Neural crest cell (in vitro differentiated cells): ENCODE data around the gene EXOC6B. TPM values are rescaled to one million over a fixed set of nuclear protein-coding genes. Genes with fewer than 3 reads are reported as not detected.
A peak's percentile ranks its signal among the peaks of the same experiment; 100 is the strongest.

Source experiments
- DNase-seq: peaks from one replicate; pipeline ENCODE4 v3.0.0; 2021; ENCODE audit warnings: low read depth, mixed read lengths, low spot score
- H3K27ac Mint-ChIP-seq: one replicate; pipeline ENCODE4 v1.8.0; 2021; ENCODE audit warnings: mild to moderate bottlenecking, mixed read lengths; ENCODE audit not compliant: unreplicated experiment
- H3K27me3 Mint-ChIP-seq: 2 replicates; pipeline ENCODE4 v1.8.0; 2021; ENCODE audit warnings: low read depth, mild to moderate bottlenecking, mixed read lengths
- H3K36me3 Mint-ChIP-seq: 2 replicates; pipeline ENCODE4 v1.8.0; 2021; ENCODE audit warnings: low read depth, mild to moderate bottlenecking, mixed read lengths
- H3K4me1 Mint-ChIP-seq: 2 replicates; pipeline ENCODE4 v1.8.0; 2021; ENCODE audit warnings: mixed read lengths
- H3K4me3 Mint-ChIP-seq: one replicate; pipeline ENCODE4 v1.8.0; 2021; ENCODE audit warnings: mild to moderate bottlenecking, mixed read lengths
- H3K9me3 Mint-ChIP-seq: 2 replicates; pipeline ENCODE4 v1.8.0; 2021; ENCODE audit warnings: mixed read lengths
- CTCF ChIP-seq: fragments of 200-600 bp; sonication (generic); conservative IDR thresholded peaks from 2 replicates; pipeline ENCODE4 v1.5.0; 2021; ENCODE audit warnings: antibody characterized with exemption, mild to moderate bottlenecking
- total RNA-seq: library from RNA; stranded (reverse); gene quantifications from 2 replicates; pipeline ENCODE4 v1.2.1, GENCODE V29; 2021

Gene EXOC6B
- total RNA-seq, 1 donor from 2014 or later: 28.2 TPM

GRCh38 chr2:72332720-72333119, 493.1 kb downstream of the EXOC6B start:
- Mint-ChIP-seq H3K4me1 (peaks cover 8% of the 10 kb centered on the region), H3K36me3 (no peaks in the 10 kb centered on the region), H3K4me3 (no peak overlapping the region), H3K27me3 (no peaks in the 10 kb centered on the region), H3K9me3 (peaks cover 4% of the 10 kb centered on the region), H3K27ac (no peak overlapping the region)
- no peak for DNase-seq
- no peak for TF ChIP-seq CTCF

GRCh38 chr2:72330652-72331051, 495.2 kb downstream of the EXOC6B start:
- TF ChIP-seq CTCF: no peak
- Mint-ChIP-seq H3K4me3 (no peak overlapping the region), H3K27ac (no peak overlapping the region), H3K36me3 (peaks cover 5% of the 10 kb centered on the region), H3K9me3 (peaks cover 8% of the 10 kb centered on the region), H3K27me3 (no peaks in the 10 kb centered on the region), H3K4me1 (peaks cover 8% of the 10 kb centered on the region)
- no peak for DNase-seq

- no peak for DNase-seq
- Mint-ChIP-seq H3K9me3 (peaks cover 14% of the 10 kb centered on the region), H3K36me3 (peaks cover 14% of the 10 kb centered on the region), H3K4me1 (no peaks in the 10 kb centered on the region), H3K27ac (no peak overlapping the region), H3K4me3 (no peak overlapping the region), H3K27me3 (no peaks in the 10 kb centered on the region)
- no peak for TF ChIP-seq CTCF
Measured at GRCh38 chr2:72326759-72327158, 499.1 kb downstream of the EXOC6B start.

GRCh38 chr2:72325592-72326422, 500.0 kb downstream of the EXOC6B start:
- Mint-ChIP-seq H3K4me1 (no peaks in the 10 kb centered on the region), H3K36me3 (peaks cover 14% of the 10 kb centered on the region), H3K4me3 (no peak overlapping the region), H3K27me3 (no peaks in the 10 kb centered on the region), H3K27ac (no peak overlapping the region), H3K9me3 (peaks cover 14% of the 10 kb centered on the region)
- DNase-seq: no peak
- TF ChIP-seq CTCF: peak; percentile 54

- H3K9me3 Mint-ChIP-seq: peaks cover 3% of the 10 kb centered on the region
Measured at GRCh38 chr2:72316774-72317173, 509.1 kb downstream of the EXOC6B start.

More at GRCh38 chr2:72316774-72317173, 509.1 kb downstream of the EXOC6B start:
- TF ChIP-seq CTCF: no peak
- Mint-ChIP-seq H3K36me3 (no peaks in the 10 kb centered on the region), H3K27me3 (no peaks in the 10 kb centered on the region), H3K4me3 (no peak overlapping the region), H3K27ac (no peak overlapping the region), H3K4me1 (peaks cover 11% of the 10 kb centered on the region)
- no peak for DNase-seq
